ENCODE measurements around the gene MYO18A. TPM values are rescaled to one million over a fixed set of nuclear protein-coding genes. Genes with fewer than 3 reads are reported as not detected.

The MYO18A gene
- 11.7 and 37.3 TPM in 2 replicates for total RNA-seq

GRCh38 chr17:29180034-29180787 lies at the start of gene MYO18A:
Gene MYO18A, minus strand, starts transcription at chr17:29180398. Its CDS starts 13,458 bp downstream, at chr17:29166940.

GRCh38 chr17:29042679-29043538 lies 137.3 kb downstream of the MYO18A start, which contains the start of gene PIPOX:
Gene PIPOX, plus strand, starts transcription at chr17:29043141. Its CDS starts 85 bp downstream, at chr17:29043226.

Other genes starting within 250 kb of the MYO18A start
- gene PHF12, start 228.9 kb downstream of the MYO18A start, total RNA-seq, result 26.7 and 33.3 TPM in 2 replicates
- gene SEZ6, start 174.4 kb downstream of the MYO18A start, total RNA-seq, result not detected in 2 replicates
- 1.0 TPM in 1 of 2 replicates, not detected in the other for gene PIPOX, start 137.3 kb downstream of the MYO18A start, total RNA-seq
- not detected in 2 replicates for gene CRYBA1, start 66.5 kb upstream of the MYO18A start, total RNA-seq
- gene NUFIP2, start 113.8 kb upstream of the MYO18A start, total RNA-seq, result 14.0 and 24.8 TPM in 2 replicates
- 26.1 and 34.4 TPM in 2 replicates for gene TAOK1, start 210.0 kb upstream of the MYO18A start, total RNA-seq